ENCODE measurements around the gene ALDH1A3. TPM values are rescaled to one million over a fixed set of nuclear protein-coding genes. Genes with fewer than 3 reads are reported as not detected.

ALDH1A3 gene
- total RNA-seq, 1 donor from 2014 or later = 210 TPM

GRCh38 chr15:100893964-100894295 lies 14.3 kb downstream of the ALDH1A3 start:
- no peaks in the 10 kb centered on the region for H3K27me3 ChIP-seq (ENCODE audit: control insufficient read depth, insufficient read depth, low read length)
- peaks cover 1% of the 10 kb centered on the region for H3K36me3 ChIP-seq (ENCODE audit: control insufficient read depth, insufficient read depth, low read length)
- no peak overlapping the region for H3K4me3 ChIP-seq (ENCODE audit: low read depth, low read length)
- TF ChIP-seq, protein P1, sequence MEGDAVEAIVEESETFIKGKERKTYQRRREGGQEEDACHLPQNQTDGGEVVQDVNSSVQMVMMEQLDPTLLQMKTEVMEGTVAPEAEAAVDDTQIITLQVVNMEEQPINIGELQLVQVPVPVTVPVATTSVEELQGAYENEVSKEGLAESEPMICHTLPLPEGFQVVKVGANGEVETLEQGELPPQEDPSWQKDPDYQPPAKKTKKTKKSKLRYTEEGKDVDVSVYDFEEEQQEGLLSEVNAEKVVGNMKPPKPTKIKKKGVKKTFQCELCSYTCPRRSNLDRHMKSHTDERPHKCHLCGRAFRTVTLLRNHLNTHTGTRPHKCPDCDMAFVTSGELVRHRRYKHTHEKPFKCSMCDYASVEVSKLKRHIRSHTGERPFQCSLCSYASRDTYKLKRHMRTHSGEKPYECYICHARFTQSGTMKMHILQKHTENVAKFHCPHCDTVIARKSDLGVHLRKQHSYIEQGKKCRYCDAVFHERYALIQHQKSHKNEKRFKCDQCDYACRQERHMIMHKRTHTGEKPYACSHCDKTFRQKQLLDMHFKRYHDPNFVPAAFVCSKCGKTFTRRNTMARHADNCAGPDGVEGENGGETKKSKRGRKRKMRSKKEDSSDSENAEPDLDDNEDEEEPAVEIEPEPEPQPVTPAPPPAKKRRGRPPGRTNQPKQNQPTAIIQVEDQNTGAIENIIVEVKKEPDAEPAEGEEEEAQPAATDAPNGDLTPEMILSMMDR (IDR thresholded peaks at IDR 0.05; ENCODE audit: insufficient read depth, low read length, poor library complexity, severe bottlenecking) = no peak
- no peak for DNase-seq (ENCODE audit: low read depth)

- Histone ChIP-seq H3K4me3 (ENCODE audit: low read depth, low read length) (no peak overlapping the region), H3K36me3 (ENCODE audit: control insufficient read depth, insufficient read depth, low read length) (peaks cover 1% of the 10 kb centered on the region), H3K27me3 (ENCODE audit: control insufficient read depth, insufficient read depth, low read length) (no peaks in the 10 kb centered on the region)
- TF ChIP-seq, protein P1 (IDR thresholded peaks at IDR 0.05; ENCODE audit: insufficient read depth, low read length, poor library complexity, severe bottlenecking) = no peak
- DNase-seq (ENCODE audit: low read depth) = no peak
These were observed 16.1 kb downstream of the ALDH1A3 start for GRCh38 chr15:100895721-100896120.

DNA sequence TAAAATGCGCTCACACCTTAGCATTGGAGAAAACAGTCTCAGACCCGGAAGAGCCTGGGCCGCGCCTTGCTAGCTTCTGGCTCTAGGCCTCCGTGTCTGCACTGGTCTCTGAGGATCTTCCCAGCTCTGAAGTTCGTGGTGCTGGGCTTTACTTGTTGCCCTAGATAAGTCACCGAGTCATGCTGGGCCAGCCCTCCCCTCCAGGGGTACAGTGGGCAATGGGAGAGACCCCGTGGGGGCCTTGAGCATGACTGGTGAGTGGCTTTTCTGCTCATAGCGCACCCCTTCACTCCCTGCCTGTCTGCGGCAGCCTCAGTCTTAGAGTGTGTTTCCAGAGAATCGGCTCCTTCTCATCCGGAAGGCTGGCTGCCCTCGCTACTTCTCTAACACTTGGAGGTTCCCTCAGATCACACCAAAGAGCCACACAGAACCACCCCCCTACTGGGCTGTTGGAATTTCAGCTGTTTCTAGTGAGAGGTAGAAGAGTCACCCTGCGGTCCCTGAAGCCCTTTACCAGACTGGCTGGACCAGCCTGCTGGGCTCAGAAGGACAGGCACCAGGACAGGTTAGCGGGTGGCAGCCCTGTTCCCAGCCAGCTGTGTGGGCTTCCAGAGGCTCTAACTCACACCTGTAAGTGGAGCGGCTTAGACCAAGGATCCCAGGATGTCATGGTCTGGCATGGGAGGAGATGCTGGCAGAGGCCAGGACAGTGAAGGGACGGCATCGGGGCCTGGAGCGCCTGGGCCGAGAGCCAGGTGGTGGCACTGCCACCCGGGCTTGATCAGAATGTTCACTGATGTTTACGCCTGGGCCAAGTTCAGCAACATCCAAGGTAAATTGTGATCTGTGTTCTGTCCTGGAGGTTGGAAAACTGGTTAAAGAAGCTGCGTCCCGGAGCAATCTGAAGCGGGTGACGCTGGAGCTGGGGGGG lies 17.9 kb downstream of the ALDH1A3 start:
- no peak for DNase-seq (ENCODE audit: low read depth)
- peaks cover 1% of the 10 kb centered on the region for H3K36me3 ChIP-seq (ENCODE audit: control insufficient read depth, insufficient read depth, low read length)
- H3K27me3 ChIP-seq (ENCODE audit: control insufficient read depth, insufficient read depth, low read length) = no peaks in the 10 kb centered on the region
- TF ChIP-seq, protein P1 (IDR thresholded peaks at IDR 0.05; ENCODE audit: insufficient read depth, low read length, poor library complexity, severe bottlenecking) = no peak
- no peak overlapping the region for H3K4me3 ChIP-seq (ENCODE audit: low read depth, low read length)

GRCh38 chr15:100898152-100898490 lies 18.5 kb downstream of the ALDH1A3 start:
- no peak for DNase-seq (ENCODE audit: low read depth)
- Histone ChIP-seq H3K27me3 (ENCODE audit: control insufficient read depth, insufficient read depth, low read length) (no peaks in the 10 kb centered on the region), H3K36me3 (ENCODE audit: control insufficient read depth, insufficient read depth, low read length) (peaks cover 1% of the 10 kb centered on the region), H3K4me3 (ENCODE audit: low read depth, low read length) (no peak overlapping the region)
- TF ChIP-seq, protein P1 (IDR thresholded peaks at IDR 0.05; ENCODE audit: insufficient read depth, low read length, poor library complexity, severe bottlenecking) = no peak

GRCh38 chr15:100898661-100899462 lies 19.2 kb downstream of the ALDH1A3 start:
- no peaks in the 10 kb centered on the region for H3K36me3 ChIP-seq (ENCODE audit: control insufficient read depth, insufficient read depth, low read length)
- TF ChIP-seq, protein P1 (IDR thresholded peaks at IDR 0.05; ENCODE audit: insufficient read depth, low read length, poor library complexity, severe bottlenecking) = no peak
- no peak for DNase-seq (ENCODE audit: low read depth)
- no peaks in the 10 kb centered on the region for H3K27me3 ChIP-seq (ENCODE audit: control insufficient read depth, insufficient read depth, low read length)
- no peak overlapping the region for H3K4me3 ChIP-seq (ENCODE audit: low read depth, low read length)

Measured in kidney epithelial cell (primary cell).